Brain microvascular endothelial cell (primary cell): ENCODE data around the gene CHCHD6.

Experiments used
- DNase-seq: peaks from one replicate; pipeline ENCODE4 v3.0.0-alpha.2; 2020
- H3K27ac ChIP-seq: fragments of 250-450 bp; sonication (Bioruptor Pico); 2 replicates; pipeline ENCODE4 v1.5.1; 2020; ENCODE audit warnings: mild to moderate bottlenecking, moderate library complexity
- H3K27me3 ChIP-seq: fragments of 250-450 bp; sonication (Bioruptor Pico); replicated peaks from 2 replicates; pipeline ENCODE4 v1.5.1; 2020; ENCODE audit warnings: mild to moderate bottlenecking
- H3K36me3 ChIP-seq: fragments of 250-450 bp; sonication (Bioruptor Pico); replicated peaks from 2 replicates; pipeline ENCODE4 v1.5.1; 2020; ENCODE audit warnings: mild to moderate bottlenecking
- H3K4me3 ChIP-seq: 2 replicates; pipeline ENCODE4 v1.5.1; 2011; ENCODE audit warnings: low read depth, mild to moderate bottlenecking, control low read depth, low read length, moderate library complexity
- in situ Hi-C: cut with HindIII; loops from 2 replicates; pipeline ENCODE4 v1.10.0; 2017; ENCODE audit warnings: low sequenced_read_pairs, low pct_ligation_motif_present
- TF ChIP-seq, protein P1 (sequence below): IDR thresholded peaks from 2 replicates; pipeline ENCODE4 v1.5.1; 2011; ENCODE audit warnings: low read depth, mild to moderate bottlenecking, moderate library complexity, low read length, control low read depth, inconsistent platforms; ENCODE audit errors: missing control alignments

Gene CHCHD6

DNA sequence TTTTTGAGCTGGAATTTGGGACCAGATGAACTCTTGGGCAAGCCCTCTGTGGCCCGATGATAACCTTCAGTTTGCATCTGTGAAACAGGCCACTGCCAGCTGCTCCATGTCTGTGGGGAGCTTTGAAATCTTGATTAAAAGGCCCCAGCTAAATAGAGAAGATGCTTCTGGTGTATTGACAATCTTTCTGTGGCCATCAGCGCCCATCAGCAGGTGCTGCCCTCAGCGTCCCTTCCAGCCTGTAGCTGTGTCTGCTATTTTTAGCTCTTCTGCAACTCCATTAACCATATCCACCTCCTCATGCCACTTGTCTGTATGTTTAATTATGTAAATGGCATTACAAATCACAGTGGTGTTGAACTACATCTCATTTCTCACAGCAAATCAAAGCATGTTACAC is 54.0 kb downstream of the CHCHD6 start:
- in situ Hi-C loops: no loop called here
- TF ChIP-seq, protein P1, sequence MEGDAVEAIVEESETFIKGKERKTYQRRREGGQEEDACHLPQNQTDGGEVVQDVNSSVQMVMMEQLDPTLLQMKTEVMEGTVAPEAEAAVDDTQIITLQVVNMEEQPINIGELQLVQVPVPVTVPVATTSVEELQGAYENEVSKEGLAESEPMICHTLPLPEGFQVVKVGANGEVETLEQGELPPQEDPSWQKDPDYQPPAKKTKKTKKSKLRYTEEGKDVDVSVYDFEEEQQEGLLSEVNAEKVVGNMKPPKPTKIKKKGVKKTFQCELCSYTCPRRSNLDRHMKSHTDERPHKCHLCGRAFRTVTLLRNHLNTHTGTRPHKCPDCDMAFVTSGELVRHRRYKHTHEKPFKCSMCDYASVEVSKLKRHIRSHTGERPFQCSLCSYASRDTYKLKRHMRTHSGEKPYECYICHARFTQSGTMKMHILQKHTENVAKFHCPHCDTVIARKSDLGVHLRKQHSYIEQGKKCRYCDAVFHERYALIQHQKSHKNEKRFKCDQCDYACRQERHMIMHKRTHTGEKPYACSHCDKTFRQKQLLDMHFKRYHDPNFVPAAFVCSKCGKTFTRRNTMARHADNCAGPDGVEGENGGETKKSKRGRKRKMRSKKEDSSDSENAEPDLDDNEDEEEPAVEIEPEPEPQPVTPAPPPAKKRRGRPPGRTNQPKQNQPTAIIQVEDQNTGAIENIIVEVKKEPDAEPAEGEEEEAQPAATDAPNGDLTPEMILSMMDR: no peak
- no peak overlapping the region for H3K27ac ChIP-seq
- no peaks in the 10 kb centered on the region for H3K27me3 ChIP-seq
- H3K36me3 ChIP-seq: no peaks in the 10 kb centered on the region
- no peak for DNase-seq
- no peak overlapping the region for H3K4me3 ChIP-seq

DNA sequence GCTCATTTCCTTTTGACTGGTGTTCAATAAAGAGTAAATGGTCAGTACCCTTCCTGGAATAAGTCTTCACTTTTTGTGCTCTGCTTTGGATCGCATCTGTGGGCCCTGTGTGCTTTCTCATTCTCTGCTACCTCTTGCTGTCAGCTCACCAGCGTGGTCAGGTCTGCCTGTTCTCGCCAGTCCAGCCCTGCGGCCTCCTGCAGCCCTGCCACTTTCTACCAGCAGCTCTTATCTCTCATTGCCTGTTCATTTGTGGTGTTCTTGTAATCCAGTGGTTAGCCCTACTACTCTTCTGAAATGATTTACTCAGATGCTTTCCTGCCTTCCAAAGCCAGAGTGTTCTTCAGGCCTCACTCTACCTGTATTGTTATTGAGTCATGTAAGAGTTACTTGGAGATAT is 54.8 kb downstream of the CHCHD6 start:
- no peak for DNase-seq
- Histone ChIP-seq H3K27me3 (no peaks in the 10 kb centered on the region), H3K4me3 (no peak overlapping the region), H3K27ac (no peak overlapping the region), H3K36me3 (no peaks in the 10 kb centered on the region)
- in situ Hi-C loops: no loop called here
- TF ChIP-seq, protein P1: no peak

DNA sequence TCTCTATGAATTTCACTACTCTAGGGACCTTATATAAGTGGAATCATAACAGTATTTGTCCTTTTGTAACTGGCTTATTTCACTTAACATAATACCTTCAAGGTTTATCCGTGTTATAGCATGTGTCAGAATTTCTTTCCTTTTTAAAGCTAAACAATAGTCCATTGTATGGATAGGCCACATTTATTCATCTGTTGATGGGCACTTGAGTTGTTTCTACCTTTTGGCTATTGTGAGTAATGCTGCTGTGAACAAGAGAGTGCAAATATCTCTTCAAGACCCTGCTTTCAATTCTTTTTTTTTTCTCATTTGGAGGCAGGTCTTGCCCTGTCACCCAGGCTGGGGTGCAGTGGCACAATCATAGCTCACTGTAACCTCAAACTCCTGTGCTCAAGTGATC is 56.5 kb downstream of the CHCHD6 start:
- Histone ChIP-seq H3K27me3 (no peaks in the 10 kb centered on the region), H3K36me3 (no peaks in the 10 kb centered on the region), H3K27ac (no peak overlapping the region), H3K4me3 (no peak overlapping the region)
- TF ChIP-seq, protein P1: no peak
- in situ Hi-C loops: no loop called here
- no peak for DNase-seq

DNA sequence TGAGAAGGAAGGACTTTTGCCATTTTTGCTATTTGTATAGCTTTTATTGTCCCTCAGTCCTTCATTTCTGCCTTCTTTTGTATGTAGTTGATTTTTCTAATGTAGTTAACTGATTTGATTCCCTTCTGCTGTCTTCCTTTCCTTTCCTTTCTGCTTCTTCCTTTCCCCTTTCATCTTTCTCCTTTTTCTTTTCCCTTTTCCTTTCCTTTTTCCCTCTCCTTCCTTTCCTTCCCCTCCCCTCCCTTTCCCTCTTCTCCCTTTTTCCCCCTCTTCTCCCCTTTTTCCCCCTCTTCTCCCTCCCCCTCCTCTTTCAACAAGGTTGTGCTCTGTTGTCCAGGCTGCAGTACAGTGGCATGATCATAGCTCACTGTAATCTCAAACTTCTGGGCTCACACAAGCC is 59.0 kb downstream of the CHCHD6 start:
- in situ Hi-C loops: no loop called here
- TF ChIP-seq, protein P1: no peak
- Histone ChIP-seq H3K27ac (no peak overlapping the region), H3K27me3 (no peaks in the 10 kb centered on the region), H3K36me3 (no peaks in the 10 kb centered on the region), H3K4me3 (no peak overlapping the region)
- DNase-seq: no peak

DNA sequence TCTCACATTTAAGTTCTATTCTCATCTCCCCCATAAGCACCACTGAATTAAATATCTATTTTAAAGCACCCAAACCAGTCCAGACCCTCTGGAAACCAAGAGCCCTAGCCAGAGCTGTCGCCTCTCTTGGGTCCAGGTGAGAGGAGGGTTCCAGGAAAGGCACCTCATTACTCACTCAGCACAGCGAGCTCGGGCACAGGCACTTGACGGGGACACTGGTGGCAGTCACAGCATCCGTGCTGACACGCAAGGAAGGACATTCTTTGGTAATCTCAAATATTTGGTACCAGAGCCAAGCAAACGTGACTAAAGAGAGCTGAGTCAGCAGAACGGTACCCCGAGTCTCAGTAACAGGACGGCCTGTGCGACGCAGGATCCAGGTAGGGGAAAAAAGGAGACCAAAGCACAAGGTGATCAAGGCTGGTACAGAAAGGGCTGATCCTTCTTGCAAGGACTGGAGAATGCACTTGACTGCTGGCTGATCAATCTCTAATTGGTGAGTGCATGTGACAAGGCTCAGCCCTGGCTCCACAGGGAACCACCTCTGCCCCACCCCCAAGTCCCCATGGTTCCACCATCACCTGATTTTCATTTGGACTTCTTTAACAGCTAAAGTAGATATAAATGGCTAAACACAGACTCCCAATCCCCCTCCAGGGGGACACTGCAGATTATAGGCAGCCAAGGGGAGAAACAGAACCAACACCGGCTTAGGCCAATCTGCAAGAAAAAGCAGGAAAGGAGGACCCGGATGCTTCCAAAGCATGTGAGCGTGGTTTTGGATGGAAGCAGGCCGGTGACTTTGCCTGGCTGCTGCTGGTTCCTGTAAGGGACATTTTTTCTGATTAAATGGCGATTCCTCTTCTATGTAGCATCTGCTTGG is 61.4 kb downstream of the CHCHD6 start:
- H3K4me3 ChIP-seq: no peak overlapping the region
- TF ChIP-seq, protein P1: no peak
- H3K27me3 ChIP-seq: no peaks in the 10 kb centered on the region
- no peaks in the 10 kb centered on the region for H3K36me3 ChIP-seq
- DNase-seq: no peak
- in situ Hi-C loops: no loop called here
- no peak overlapping the region for H3K27ac ChIP-seq

DNA sequence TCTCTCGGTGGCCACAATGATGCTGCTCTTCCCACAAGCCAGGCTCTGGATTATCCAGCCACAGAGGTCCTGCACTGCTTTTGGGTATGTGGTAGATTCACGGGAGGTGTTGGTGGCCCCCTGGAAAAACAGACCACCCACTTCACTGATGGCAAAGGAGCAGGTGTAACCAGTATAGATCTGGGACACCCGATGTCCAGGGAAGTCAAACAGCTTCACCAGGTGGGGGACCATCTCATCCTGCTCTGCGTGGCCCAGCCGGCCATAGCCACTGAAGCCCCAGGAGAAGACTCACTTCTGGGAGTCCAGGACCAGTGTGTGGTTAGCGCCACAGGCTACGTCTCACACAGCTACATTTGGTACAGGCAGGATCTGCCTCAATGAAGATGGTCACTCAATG is 62.6 kb downstream of the CHCHD6 start:
- TF ChIP-seq, protein P1: no peak
- Histone ChIP-seq H3K27me3 (no peaks in the 10 kb centered on the region), H3K36me3 (no peaks in the 10 kb centered on the region), H3K27ac (no peak overlapping the region), H3K4me3 (no peak overlapping the region)
- DNase-seq: no peak
- in situ Hi-C loops: no loop called here
